Endothelial cell (in vitro differentiated cells): Measurements from ENCODE around the gene DYRK1A. TPM values are rescaled to one million over a fixed set of nuclear protein-coding genes. Genes with fewer than 3 reads are reported as not detected.
A peak's percentile ranks its signal among the peaks of the same experiment; 100 is the strongest.

Source experiments
- DNase-seq: peaks from one replicate; pipeline ENCODE4 v3.0.0; 2021; ENCODE audit warnings: low spot score
- H3K27ac Mint-ChIP-seq: one replicate; pipeline ENCODE4 v1.8.0; 2021; ENCODE audit warnings: mixed read lengths, inconsistent platforms; ENCODE audit not compliant: unreplicated experiment
- H3K27me3 Mint-ChIP-seq: one replicate; pipeline ENCODE4 v1.8.0; 2021; ENCODE audit warnings: mild to moderate bottlenecking, moderate library complexity, mixed read lengths, inconsistent platforms; ENCODE audit not compliant: unreplicated experiment
- H3K36me3 Mint-ChIP-seq: one replicate; pipeline ENCODE4 v1.8.0; 2021; ENCODE audit warnings: mild to moderate bottlenecking, low read depth, mixed read lengths, inconsistent platforms; ENCODE audit not compliant: unreplicated experiment
- H3K4me1 Mint-ChIP-seq: one replicate; pipeline ENCODE4 v1.8.0; 2021; ENCODE audit warnings: mild to moderate bottlenecking, mixed read lengths, inconsistent platforms; ENCODE audit not compliant: unreplicated experiment
- H3K4me3 Mint-ChIP-seq: one replicate; pipeline ENCODE4 v1.8.0; 2021; ENCODE audit warnings: mild to moderate bottlenecking, mixed read lengths, inconsistent platforms; ENCODE audit not compliant: unreplicated experiment
- H3K9me3 Mint-ChIP-seq: one replicate; pipeline ENCODE4 v1.8.0; 2021; ENCODE audit warnings: mixed read lengths, inconsistent platforms; ENCODE audit not compliant: unreplicated experiment
- total RNA-seq: library from RNA; stranded (reverse); fragmentation: NEBNext Ultra II Directional; extraction: Animal tissue kit (Norgen Biotek cat#: 25700); gene quantifications from one replicate; pipeline ENCODE4 v1.2.1, GENCODE V29; 2021; ENCODE audit not compliant: unreplicated experiment
- TF ChIP-seq, protein P1 (sequence below): fragments of 200-600 bp; sonication (generic); IDR thresholded peaks from one replicate; pipeline ENCODE4 v1.5.0; 2021; ENCODE audit warnings: antibody characterized with exemption; ENCODE audit not compliant: unreplicated experiment

Gene DYRK1A
- total RNA-seq, 1 donor from 2014 or later = 87.5 TPM

DNA sequence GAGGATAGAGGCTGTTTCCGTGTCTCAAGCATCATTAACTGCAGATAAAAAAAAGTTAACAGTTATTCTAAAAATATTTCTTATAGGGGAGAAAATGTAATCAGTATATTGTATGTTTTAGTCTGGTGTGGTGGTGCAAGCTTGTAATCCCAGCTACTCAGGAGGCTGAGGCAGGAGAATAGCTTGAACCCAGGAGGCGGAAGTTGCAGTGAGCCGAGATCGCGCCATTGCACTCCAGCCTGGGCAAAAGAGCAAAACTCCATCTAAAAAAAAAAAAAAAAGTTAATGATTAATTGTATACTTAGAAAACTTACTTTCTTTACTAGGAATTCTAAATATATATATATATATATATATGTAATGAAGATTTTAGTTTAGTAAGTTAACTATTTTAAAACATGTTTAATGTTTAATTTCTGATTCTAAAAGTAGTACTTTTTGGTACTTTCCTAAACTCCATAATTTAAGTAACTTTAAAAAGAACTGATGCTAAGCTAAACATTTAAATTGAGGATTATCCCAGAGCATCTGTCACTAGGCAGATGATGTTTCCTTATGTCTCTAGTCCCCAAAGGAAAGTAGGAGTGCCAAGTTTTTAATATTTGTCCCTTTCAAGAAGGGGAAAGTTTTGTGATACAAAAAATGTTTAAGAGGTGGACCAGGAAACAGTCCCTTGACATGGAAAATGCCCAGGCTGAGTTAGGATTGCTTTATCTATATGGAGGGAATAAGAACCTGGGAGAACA, 66.3 kb downstream of the DYRK1A start:
- Mint-ChIP-seq H3K36me3 (peaks cover 20% of the 10 kb centered on the region), H3K9me3 (no peaks in the 10 kb centered on the region), H3K27ac (no peak overlapping the region), H3K4me3 (no peak overlapping the region), H3K4me1 (peaks cover 31% of the 10 kb centered on the region), H3K27me3 (no peaks in the 10 kb centered on the region)
- TF ChIP-seq, protein P1, sequence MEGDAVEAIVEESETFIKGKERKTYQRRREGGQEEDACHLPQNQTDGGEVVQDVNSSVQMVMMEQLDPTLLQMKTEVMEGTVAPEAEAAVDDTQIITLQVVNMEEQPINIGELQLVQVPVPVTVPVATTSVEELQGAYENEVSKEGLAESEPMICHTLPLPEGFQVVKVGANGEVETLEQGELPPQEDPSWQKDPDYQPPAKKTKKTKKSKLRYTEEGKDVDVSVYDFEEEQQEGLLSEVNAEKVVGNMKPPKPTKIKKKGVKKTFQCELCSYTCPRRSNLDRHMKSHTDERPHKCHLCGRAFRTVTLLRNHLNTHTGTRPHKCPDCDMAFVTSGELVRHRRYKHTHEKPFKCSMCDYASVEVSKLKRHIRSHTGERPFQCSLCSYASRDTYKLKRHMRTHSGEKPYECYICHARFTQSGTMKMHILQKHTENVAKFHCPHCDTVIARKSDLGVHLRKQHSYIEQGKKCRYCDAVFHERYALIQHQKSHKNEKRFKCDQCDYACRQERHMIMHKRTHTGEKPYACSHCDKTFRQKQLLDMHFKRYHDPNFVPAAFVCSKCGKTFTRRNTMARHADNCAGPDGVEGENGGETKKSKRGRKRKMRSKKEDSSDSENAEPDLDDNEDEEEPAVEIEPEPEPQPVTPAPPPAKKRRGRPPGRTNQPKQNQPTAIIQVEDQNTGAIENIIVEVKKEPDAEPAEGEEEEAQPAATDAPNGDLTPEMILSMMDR = no peak
- no peak for DNase-seq

DNA sequence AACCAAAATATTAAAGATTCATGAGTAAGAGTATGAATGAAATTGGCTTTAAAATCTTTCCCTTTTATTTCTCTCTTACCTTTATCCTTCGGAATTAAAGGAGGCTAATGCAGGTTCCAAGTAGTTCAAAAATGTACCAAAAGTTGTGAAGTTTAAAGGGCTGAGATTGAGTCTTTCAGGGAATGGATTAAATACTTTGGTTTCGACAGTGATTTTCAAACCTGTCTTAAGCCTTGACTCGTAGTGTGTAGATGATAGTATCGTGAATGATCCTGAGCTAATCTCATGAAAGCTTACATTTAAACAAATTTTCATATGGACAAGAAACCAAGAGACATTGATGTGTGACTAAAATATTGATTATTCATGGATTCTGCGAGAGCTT, 66.9 kb downstream of the DYRK1A start:
- H3K27ac Mint-ChIP-seq = no peak overlapping the region
- peaks cover 27% of the 10 kb centered on the region for H3K4me1 Mint-ChIP-seq
- peaks cover 16% of the 10 kb centered on the region for H3K36me3 Mint-ChIP-seq
- no peak for DNase-seq
- no peaks in the 10 kb centered on the region for H3K9me3 Mint-ChIP-seq
- TF ChIP-seq, protein P1 = no peak
- H3K4me3 Mint-ChIP-seq = peak overlapping the region; percentile 8
- H3K27me3 Mint-ChIP-seq = no peaks in the 10 kb centered on the region

- Mint-ChIP-seq H3K27ac (no peak overlapping the region), H3K9me3 (no peaks in the 10 kb centered on the region), H3K4me1 (peaks cover 23% of the 10 kb centered on the region), H3K36me3 (peaks cover 12% of the 10 kb centered on the region), H3K27me3 (no peaks in the 10 kb centered on the region), H3K4me3 (no peak overlapping the region)
- peak; percentile 61 for DNase-seq
- TF ChIP-seq, protein P1 = no peak
Observed at GRCh38 chr21:37435120-37435519, 68.5 kb downstream of the DYRK1A start.

DNA sequence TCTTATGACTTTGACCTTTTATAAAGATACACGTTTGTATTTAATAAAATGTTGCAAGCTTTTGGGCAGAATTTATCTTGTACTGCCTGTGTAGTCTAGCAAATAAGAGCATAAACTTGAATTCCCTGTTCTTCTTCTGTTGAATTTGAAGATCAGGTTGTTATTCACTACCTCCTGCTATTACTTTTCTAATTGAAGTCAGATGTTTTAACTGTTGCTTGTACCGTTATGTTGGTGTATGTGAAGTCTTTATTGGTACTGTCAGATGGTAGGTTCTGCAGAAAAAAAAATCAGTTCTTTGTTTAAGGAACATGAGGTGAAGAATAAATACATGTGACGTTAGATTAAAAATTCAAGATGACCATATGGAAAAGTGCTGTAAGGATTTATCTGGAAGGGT, 69.1 kb downstream of the DYRK1A start:
- Mint-ChIP-seq H3K36me3 (peaks cover 10% of the 10 kb centered on the region), H3K27me3 (no peaks in the 10 kb centered on the region), H3K9me3 (no peaks in the 10 kb centered on the region), H3K4me1 (peaks cover 20% of the 10 kb centered on the region), H3K4me3 (no peak overlapping the region), H3K27ac (no peak overlapping the region)
- no peak for DNase-seq
- TF ChIP-seq, protein P1 = no peak

DNA sequence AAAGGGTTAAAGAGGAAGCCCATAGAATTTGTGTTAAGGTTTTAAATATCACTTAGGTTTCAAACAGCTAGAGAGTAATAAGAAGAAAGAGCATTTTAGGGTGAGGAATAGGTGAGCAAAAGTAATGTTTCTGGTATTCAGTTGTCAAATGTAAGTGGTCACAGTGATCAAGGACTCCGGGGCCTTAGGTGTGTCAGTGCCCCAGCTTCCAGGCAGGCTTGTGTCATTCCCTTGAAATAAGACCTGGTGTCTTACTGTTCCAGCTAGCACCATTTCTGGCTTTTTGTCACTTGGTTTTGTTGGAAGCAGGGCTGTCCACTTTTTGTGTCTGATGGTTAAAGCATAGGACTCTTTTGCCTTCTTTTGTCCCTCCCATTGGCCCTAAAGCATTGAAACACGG, 69.6 kb downstream of the DYRK1A start:
- no peak overlapping the region for H3K4me3 Mint-ChIP-seq
- H3K36me3 Mint-ChIP-seq = peaks cover 8% of the 10 kb centered on the region
- H3K4me1 Mint-ChIP-seq = peaks cover 20% of the 10 kb centered on the region
- no peak overlapping the region for H3K27ac Mint-ChIP-seq
- TF ChIP-seq, protein P1 = no peak
- H3K27me3 Mint-ChIP-seq = no peaks in the 10 kb centered on the region
- no peak for DNase-seq
- no peaks in the 10 kb centered on the region for H3K9me3 Mint-ChIP-seq
